Measurements from ENCODE around the gene AOC1.

The AOC1 gene

DNA sequence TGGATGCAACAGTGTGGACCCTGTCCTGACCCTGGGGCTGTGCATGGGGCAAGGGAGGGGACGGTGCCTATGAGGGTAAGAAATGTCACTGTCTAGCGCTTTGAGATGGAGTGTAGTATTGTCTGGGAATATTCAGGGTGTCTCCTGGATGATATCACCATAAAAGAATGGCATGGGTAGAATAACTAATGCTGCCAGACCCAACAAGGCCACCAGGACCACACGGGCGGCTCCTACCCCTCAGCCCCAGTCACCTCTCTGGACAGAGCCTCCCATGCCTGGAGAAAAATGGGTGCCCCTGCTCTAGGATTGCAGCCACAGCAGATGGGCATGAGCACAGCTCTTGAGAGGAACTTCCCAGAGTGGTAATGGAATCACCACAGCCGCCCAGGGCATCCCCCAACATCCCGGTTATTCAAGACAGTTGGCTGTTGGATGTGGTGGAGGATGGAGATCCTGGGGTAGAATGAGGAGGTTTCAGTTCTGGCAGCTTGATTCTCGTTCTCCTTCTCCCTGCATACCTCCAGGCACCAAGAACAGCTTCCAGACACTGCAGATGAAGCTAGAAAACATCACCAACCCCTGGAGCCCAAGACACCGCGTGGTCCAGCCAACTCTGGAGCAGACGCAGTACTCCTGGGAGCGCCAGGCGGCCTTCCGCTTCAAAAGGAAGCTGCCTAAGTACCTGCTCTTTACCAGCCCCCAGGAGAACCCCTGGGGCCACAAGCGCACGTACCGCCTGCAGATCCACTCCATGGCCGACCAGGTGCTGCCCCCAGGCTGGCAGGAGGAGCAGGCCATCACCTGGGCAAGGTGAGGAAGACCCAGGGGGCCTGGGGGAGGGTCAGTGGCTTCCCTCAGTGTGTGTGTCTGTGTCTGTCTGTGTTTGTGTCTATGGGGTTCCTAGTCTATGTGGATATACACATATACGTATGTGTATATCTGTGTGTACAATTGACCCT, 6.2 kb downstream of the AOC1 start:
- DNase-seq, result no peak

DNA sequence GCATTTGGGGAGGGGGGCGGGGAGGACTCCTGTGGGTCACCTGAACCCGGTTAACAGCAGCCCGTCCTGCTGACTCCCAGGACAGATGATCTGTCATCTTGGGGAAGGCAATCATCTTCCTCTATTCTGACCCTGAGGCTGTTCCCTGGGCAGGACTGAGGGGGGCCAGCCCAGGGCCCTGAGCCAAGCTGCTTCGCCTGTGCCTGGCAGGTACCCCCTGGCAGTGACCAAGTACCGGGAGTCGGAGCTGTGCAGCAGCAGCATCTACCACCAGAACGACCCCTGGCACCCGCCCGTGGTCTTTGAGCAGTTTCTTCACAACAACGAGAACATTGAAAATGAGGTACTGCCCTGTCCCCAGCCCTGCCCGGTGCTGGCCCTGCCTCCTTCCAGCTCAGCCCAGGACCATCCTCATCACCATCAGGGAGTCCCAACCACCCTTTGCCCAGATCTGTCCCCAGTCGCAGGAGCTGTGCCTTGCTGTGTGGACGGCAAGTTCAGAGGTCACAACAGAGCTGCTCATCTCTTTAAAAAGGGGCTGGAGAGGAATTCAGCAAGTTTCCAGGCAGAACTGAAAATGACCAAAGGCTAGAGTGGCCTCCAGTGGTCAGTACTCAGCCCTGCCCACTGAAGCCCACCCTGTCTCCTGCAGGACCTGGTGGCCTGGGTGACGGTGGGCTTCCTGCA, 8.1 kb downstream of the AOC1 start:
- no peak for DNase-seq

DNA sequence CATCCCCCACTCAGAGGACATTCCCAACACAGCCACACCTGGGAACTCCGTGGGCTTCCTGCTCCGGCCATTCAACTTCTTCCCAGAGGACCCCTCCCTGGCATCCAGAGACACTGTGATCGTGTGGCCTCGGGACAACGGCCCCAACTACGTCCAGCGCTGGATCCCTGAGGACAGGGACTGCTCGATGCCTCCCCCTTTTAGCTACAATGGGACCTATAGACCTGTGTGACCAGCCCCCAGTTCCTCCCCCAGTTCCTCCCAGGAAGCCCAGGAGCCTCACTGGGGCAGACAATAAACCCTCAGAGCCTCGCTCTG, 8.6 kb downstream of the AOC1 start:
- no peak for DNase-seq

DNA sequence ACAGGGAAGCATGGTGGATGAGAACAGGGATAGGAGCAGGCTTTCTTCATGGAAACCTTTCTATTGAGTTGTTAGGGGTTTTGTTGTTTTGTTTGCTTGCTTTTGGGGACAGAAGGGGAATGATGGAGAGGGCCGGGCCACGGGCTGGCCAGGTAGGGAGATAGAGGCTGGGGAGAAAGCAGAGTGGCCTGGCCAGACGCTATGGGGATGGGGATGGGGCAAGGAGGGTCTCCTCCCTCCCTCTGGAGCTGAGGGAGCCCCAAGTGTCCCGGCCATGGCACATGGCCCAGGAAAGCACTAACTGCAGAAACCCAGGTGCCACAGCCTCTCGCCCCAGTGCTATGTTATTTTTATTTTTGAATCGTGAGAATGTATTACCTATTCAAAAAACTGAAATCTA, 10.0 kb downstream of the AOC1 start:
- no peak for DNase-seq

DNA sequence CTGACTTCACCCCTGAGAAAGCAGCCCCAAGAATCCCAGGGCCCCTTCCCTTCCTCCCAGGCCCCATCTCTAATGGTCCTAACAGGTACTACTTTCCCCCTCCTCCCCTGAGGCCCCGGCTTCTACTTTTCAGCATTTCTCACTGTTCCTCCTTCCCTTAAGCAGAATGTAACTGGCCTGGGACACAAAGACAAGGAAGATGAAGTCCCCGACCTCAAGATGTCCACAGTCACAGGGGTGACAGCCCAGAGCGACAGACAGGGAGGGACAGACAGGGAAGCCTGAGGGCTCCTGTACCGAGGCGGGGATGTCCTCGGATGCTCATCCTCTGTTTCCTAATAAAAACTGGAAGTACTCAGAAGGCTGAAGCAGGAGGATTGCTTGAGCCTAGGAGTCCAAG, 11.6 kb downstream of the AOC1 start:
- no peak for DNase-seq

DNA sequence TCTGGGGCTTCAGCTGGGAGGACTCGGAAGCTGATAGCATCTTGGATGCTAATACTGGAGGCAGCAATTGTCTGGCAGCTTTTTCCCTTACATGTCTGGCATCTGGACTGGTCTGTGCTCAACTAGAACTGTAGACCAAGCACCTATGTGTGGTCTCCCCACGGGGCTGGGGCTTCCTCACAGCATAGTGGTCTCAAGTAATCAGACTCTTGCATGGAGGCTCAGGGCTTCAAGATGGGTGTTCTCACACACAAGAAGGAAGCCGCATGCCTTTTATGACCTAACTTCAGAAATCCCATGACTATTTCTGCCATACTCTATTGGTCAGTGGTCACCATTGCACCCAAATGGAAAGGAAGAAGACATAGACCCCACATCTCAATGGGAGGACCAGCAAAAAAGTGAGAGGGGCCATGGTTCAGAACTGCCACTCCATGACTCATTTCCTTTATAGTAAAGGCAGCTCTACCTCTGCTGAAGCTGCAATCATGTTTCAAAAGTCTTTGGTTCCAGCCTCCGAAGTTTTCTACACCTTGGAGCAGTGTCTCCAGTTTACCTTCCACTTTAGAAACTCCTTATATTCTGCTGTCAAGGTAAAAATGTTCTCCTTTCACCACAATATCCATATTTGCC, 14.7 kb downstream of the AOC1 start:
- no peak for DNase-seq

DNA sequence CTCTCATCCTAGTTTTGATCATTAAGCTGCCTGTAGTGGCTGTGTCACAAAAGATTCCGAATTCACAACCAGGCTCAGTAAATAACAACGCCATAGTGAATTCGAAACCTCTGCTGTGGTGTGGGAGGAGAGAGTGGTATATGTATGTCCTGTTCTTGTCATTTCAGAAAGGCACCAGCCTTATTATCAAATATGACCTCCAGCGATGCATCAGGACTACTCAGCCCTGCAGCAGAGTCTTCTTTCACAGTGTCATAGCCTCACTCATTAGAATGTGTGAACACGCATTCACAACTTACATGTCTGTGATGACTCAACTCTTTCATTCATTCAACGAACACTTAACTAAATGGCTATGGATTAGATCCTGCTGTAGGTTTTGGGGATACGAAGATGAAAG, 15.3 kb downstream of the AOC1 start:
- no peak for DNase-seq

DNA sequence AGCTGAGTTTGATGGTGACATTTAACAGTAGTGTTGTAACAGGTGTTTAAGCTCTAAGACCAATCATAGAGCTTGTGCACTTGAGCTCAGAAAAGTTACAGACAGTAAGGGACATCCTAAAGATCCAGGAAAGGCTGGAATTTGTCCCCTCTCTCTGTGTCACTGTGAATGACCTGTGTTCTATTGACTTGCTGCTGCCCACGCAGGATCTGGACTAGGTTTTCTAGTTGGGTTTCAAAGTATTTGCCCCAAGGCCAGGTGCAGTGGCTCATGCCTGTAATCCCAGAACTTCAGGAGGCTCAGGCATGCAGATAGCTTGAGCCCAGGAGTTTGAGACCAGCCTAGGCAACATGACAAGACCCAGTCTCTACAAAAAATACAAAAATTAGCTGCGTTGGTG, 17.1 kb downstream of the AOC1 start:
- no peak for DNase-seq

DNA sequence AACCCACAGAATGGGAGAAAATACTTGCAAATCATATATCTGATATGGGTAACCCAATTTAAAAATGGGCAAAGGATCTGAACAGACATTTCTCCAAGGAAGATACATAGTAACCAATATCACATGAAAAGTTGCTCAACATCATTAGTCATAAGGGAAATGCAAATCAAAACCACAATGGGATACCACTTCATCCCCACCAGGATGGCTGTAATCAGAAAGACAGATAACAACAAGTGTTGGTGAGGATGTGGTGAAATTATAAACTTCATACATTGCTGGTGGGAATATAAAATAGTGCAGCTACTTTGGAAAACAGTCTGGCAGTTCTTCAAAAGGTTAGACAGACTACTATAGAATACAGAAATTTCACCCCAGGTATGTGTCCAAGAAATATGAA, 19.3 kb downstream of the AOC1 start:
- DNase-seq, result no peak

DNA sequence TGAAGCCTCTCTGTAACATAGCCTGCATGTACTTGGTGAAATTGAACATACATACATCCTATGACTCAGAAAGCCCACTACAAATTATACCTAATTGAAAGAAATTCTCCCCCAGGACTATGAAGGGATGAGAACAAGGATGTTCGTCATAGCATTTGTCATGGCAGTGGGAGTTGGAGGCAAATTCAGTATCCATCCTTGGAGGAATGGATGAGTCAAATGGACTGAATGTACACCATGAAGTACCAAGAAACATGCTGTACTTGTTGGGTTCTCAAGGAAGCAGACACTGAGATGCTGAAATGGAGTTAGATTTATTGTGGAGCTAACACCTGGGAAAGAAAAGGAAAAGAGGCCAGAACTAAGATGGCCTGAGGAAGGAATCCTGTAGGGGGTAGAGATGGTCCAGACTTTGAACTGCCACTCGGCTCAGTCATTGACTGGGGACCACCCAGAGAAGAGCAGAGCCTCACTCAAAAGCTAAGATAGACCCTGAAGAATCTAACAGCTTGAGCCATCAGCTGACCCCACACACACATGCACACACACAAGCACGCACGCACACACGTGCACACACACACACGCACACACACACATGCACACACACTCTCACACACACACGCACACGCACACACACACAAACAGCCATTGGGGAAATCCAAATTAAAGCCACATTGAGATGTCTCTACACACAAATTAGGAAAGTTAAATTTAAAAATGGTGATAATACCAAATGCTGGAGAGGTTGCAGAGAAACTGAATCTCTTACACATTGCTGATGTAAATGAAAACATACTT, 22.3 kb downstream of the AOC1 start:
- DNase-seq, result no peak

DNA sequence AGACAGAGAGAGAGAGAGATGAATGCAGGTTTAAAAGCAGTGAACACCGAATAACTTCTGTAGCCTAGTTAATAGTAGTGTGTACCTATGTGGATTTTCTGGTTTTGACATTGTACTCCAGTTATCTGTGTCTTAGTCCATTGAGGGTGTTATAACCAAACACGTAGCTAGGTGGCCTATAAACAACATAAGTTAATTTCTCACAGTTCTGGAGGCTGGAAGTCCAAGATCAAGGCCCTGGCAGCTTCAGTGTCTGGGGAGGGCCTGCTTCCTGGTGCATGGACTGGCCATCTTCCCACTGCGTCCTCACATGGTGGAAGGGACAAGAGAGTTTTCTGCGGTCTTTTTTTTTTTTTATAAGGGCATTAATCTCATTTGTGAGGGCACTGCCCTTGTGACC, 23.5 kb downstream of the AOC1 start:
- DNase-seq, result no peak

DNA sequence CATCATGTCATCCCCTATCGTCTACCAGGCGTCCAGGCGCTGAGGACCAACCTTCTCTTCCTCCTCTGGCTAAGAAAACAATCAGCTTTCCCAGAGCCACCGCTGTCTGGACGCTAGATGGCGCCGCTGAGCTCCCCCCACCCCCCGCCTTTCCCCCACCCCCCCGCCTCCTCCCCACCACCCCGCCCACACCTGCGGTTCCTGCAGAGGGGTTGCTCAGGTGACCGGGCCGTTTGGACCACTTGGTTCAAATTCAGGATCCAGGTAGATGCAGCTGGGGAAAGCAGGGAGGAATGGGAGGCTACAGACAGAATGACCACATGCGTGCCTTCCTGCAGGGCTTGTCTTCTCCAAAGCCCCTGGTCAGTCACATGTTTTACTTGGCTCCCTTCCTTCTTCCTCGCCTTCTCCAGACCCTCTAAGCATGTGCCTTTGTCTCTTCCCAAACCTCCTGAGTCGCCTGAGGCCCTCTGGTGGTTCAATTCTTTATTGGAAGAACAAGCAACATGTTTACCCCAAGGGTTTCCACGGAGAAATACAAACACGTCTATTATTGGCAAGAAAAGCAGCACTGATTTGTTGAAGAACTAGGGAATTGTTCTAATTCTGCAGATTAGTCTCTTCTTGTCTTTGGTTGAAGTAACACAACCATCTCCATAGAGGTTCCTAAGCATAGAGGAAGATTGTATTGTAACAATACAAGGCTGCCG, 24.7 kb downstream of the AOC1 start:
- DNase-seq, result peak; percentile 28 to 60

DNA sequence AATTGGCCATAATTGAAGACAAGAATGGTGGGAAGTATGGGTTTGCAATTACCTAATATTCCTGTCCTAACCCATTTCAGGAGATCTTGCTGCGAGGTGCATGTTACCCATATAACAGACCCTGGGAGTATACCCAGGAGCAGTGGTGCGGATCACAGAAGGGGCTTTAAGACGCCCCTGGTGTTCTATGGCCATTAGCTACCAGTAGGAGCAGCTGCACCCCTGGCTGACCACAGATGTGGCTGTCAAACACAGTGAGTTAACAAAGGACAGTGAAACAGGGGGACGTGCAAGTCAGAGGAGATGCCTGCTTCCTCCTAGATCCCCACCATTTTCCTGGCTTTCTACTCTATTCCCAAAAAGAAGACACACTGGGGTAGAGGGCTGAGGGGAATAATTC, 25.2 kb downstream of the AOC1 start:
- DNase-seq, result no peak

DNA sequence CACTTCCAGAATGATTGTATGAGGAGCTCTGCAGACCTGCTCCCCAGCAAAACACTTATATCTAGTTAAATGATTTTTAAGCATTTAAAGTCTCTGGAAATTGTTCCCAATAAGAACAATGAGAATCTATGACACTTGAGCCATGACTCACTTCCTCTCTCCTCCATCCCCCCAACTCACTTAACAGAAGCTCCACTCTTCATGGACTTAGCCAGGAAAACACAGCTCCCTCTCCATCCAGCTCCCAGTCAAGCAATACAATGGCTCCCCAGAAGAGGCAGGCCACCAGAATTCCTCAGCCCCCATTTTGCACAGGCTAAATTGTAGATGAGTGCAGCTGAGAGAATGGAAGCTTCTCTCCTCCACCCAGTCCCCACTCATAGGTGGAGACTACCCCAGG, 27.0 kb downstream of the AOC1 start:
- no peak for DNase-seq

DNA sequence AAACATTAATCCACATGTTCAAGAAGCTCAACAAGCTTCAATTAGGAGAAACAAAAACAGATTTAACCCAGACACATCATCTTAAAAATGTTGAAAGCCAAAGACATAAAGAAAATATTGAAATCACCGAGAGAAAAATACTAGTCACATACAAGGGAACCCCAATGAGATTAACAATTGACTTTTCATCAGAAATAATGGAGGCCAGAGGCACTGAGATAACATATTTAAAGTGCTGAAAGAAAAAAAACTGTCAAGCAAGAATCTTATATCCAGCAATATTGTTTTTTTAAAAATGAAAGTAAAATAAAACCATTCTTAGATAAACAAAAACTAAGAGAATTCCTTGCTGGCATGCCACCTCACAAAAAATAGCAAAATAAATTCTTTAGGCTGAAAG, 28.9 kb downstream of the AOC1 start:
- DNase-seq, result no peak

DNA sequence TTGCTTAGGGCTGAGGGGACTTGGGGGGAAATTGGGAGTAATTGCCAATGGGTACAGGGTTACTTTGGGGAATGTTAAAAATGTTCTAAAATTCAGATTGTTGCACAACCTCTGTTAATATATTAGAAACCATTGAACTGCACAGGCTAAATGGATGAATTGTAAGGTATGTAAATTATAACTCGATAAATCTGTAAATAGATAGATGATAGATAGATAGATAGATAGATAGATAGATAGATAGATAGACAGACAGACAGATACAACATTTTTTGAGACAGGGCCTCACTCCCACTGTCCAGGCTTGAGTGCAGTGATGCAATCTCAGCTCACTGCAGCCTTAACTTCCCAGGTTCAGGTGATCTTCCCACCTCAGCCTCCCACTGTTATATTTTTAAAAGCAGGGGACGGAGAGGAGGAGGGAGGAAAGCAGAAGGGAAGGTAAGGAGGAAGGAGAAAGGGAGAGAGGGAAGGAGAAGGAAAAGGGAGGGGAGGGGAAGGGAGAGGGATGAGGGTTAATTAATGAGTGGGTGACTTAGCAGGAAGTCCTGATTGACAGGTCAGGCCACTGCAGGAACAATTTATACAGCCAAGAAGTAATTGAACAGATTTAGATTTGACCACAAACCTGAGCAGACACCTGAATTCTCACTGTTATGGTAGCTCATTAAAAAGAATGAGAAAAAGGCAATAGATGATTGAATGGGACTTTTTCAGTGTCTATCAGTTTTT, 38.7 kb downstream of the AOC1 start:
- no peak for DNase-seq

DNA sequence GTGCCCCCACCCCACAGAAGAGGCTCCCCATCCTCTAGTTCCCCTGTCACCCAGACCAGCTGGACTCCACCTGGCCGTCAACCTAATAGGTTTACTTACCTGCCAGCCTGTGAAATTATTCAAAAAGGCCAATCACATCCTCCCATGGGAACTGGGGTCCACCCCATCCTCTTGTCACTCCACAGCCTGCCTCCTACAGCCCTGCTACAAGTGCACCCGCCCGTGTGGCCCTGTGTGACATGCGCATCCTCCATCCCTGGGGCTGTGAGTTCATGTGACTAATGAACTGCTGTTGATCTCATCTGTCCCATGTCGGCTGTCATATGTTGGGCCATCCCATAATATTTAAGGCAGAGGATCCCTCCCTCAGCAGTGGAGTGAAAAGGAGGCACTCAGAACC, 39.4 kb downstream of the AOC1 start:
- no peak for DNase-seq

DNA sequence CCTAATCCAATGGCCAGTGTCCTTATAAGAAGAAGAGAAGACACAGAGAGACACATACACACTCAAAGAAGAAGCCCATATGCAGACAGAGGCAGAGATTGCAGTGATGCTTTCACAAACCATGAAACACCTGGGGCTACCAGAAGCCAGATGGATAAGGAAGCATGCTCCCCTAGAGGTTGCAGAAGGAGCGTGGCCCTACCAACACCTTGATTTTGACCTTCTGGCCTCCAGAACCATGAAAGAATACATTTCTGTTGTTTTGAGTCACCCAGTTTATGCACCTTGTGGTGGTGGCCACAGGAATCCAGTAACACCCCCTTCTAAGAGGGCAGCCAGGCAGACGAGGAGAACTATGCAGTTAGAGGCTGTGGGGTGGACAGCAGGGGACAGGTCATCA, 43.5 kb downstream of the AOC1 start:
- DNase-seq, result no peak

DNA sequence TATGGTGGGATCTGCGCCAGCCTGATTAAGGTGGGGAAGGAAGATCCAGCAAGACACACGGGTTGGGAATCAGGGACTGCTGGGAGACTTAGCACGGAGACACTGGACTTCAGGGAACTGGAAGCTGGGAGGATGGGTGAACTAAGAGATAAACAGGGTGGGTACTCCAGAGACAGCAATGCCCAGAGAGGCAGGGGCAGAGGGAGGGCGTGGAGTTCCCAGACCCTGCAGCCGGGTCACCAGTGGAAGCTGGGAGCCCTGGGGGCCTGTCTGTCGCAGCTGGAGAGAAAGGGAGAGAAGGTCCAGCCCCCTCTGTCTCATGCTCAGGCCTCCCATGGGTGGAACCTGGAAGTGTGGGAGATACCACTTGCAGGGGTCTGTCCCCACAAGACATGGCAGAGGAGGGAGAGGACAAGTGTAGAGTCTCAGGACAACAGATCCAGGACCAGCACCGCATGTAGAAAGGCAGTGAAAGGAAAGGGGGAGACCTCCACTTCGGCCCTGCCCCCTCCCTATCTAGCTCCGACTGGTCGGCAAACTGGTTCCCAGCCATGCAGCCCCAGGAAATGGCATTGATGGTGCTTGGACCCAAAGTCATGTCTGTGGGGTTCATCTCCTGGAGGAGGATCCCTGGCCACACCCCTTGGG, 44.4 kb downstream of the AOC1 start:
- no peak for DNase-seq

DNA sequence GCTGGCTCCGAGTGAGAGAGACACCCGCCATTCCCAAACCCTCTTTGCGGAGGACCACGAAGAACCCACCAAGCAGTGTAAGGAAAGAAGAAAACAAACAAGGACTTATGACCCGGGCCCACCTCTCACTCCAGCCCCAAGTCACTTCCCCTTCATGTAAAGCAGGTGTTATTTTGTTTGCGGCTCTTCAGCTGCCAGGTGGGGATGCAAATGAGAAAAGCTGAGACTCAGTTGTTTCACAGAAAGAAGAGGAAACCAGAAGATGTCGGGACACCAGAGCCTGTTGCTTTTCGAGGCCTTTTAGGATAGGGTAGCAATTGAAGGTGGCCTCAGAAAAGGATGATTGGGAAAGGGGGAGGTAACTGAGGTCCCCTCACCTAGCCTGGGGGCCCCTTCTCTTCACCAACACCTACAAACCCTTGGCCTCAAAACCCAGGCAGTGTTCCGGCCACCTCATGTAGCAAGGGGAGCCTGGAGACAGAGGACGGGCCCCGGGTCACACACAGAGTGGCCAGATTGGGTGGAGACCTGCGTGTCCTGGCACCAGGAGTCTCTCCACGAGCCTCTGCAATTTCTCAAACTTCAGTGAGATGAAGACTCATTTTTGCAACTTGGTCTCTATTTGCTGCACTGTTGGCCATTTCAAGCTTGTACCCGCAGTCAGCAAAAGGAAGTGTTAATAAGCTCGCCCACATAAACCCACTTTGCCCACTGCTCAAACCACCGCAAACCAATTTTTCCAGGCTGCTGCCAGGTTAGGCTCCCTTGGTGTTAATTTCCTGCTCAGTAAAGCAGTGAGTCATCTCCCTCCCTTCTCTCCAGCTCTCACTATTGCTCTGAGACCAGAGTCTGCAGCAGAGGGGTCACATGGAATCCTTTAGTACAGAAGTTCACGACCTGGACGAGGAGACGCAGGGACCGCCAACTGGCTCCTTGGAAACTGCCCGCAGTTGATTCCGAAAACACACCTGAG, 45.5 kb downstream of the AOC1 start:
- no peak for DNase-seq
